Body of pancreas (tissue), 4 donors: ENCODE results near the gene PAK4. TPM values are rescaled to one million over a fixed set of nuclear protein-coding genes. Genes with fewer than 3 reads are reported as not detected.
"Not testable (repeated sequence)": the region's sequence is repeated elsewhere in the genome, so short reads cannot be mapped to it uniquely, and the experiment has no call there.

Source experiments
- ATAC-seq: fragments of 150-250 bp; one replicate; pipeline ENCODE4 v1.9.1; 2016
- DNase-seq, 4 donors: peaks; one replicate each; pipeline ENCODE4 v3.0.0-alpha.2; 2019
- H3K27ac ChIP-seq, 4 donors: fragments of 200-600 bp; sonication (generic); 1 replicate in 3 of 4; 2 replicates in 1 of 4; pipeline versions ENCODE4 v1.5.1 to v1.6.1; 2016 to 2019; ENCODE audit warnings: mild to moderate bottlenecking in 1 of 4, mixed read lengths in 1 of 4, moderate library complexity in 1 of 4
- H3K27me3 ChIP-seq, 2 donors: fragments of 200-600 bp; sonication (generic); one replicate each; pipeline ENCODE4 v1.6.0; 2016; ENCODE audit warnings: mild to moderate bottlenecking in 1 of 2
- H3K36me3 ChIP-seq, 2 donors: fragments of 200-600 bp; sonication (generic); replicated peaks in 1 of 2; 2 replicates each; pipeline ENCODE4 v1.5.1; 2016; ENCODE audit warnings: low read depth in 2 of 2; ENCODE audit not compliant: insufficient read depth in 1 of 2
- H3K4me1 ChIP-seq: fragments of 200-600 bp; sonication (generic); one replicate; pipeline ENCODE4 v1.6.0; 2016
- H3K4me3 ChIP-seq, 2 donors: fragments of 200-600 bp; sonication (generic); 1 replicate in 1 of 2; 2 replicates in 1 of 2; pipeline ENCODE4 v1.5.1; 2016 to 2019
- H3K9me3 ChIP-seq, 3 donors: fragments of 200-600 bp; sonication (generic); 1 replicate in 2 of 3; 2 replicates in 1 of 3; pipeline ENCODE4 v1.5.1; 2016
- CTCF ChIP-seq, 7 experiments: fragments of 450-650 bp in 4 of 7; fragments of 200-600 bp in 3 of 7; sonication (generic) in 3 of 7; IDR thresholded peaks; one replicate each; pipeline ENCODE4 v1.5.1; 2016 to 2019; ENCODE audit warnings: antibody characterized with exemption in 7 of 7
- POLR2A ChIP-seq, 3 donors: fragments of 450-650 bp; IDR thresholded peaks; one replicate each; pipeline ENCODE4 v1.6.1; 2016; ENCODE audit warnings: antibody characterized with exemption in 3 of 3, mild to moderate bottlenecking in 2 of 3
- WGBS, 2 donors: methylation state at CpG; one replicate each; pipeline ENCODE4 v1.1.5; 2017; 5-methylcytosine and 5-hydroxymethylcytosine counted together
- intact Hi-C: fragments of 100-400 bp; cut with DNase I; formaldehyde crosslinking; loops from one replicate; pipeline ENCODE4 v1.15.1; 2023
- total RNA-seq, 2 donors: library from RNA; depleted of rRNA; stranded (reverse); fragments of >200 nt; gene quantifications; one replicate each; pipeline ENCODE4 v1.1.0, GENCODE V29; 2016

The PAK4 gene
- total RNA-seq, 2 donors from 2014 or later = 18.9 to 40.2 TPM

DNA sequence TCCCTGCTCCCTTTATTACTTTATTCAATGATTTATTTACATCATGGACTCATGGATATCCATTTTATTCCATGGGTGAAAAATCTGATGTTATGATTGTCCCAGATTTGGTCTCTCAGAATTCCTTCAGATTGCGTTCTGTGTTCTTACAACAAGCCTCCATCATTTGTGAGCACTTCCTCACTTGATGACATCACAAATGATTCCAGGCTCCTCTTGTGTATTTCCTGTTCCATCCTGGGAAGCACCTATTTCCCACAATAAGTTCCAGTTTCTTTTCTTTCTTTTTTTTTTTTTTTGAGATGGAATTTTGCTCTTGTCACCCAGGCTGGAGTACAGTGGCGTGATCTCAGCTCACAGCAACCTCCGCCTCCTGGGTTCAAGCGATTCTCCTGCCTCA lies 34.7 kb upstream of the PAK4 start:
- no peaks in the 10 kb centered on the region for H3K27me3 ChIP-seq
- no peak for ATAC-seq
- no peaks in the 10 kb centered on the region for H3K9me3 ChIP-seq
- DNase-seq = no peak
- H3K27ac ChIP-seq = no peak overlapping the region
- intact Hi-C loops = no loop called here
- WGBS, 2 donors = 83 to 86% methylated on average over 4 of the region's 4 CpGs
- no peaks in the 10 kb centered on the region for H3K36me3 ChIP-seq
- no peak overlapping the region for H3K4me3 ChIP-seq
- TF ChIP-seq CTCF (IDR thresholded peaks at IDR 0.05) (no peak), POLR2A (IDR thresholded peaks at IDR 0.05) (no peak)
- no peaks in the 10 kb centered on the region for H3K4me1 ChIP-seq

- H3K27me3 ChIP-seq, H3K4me1 ChIP-seq, H3K36me3 ChIP-seq, H3K4me3 ChIP-seq, H3K27ac ChIP-seq, intact Hi-C loops, ATAC-seq, DNase-seq, H3K9me3 ChIP-seq: not testable (repeated sequence)
- 77 to 84% methylated on average over 5 of the region's 5 CpGs for WGBS, 2 donors
These were observed 29.6 kb upstream of the PAK4 start for GRCh38 chr19:39095799-39096540.

DNA sequence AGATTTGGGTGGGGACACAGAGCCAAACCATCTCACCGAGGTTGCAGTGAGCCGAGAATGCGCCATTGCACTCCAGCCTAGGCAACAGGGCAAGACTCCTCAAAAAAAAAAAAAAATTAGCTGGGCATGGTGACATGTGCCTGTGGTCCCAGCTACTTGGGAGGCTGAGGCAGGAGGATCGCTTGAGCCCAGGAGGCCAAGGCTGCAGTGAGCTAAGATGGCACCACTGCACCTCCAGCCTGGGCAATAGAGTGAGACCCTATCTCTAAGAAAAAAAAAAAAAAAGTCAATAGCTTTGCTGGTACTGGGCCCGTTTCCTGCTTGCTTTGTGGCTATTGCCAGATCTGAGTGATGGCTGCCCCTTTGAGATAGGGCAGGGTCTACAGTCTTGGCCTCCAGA lies 28.3 kb upstream of the PAK4 start:
- no peak for TF ChIP-seq POLR2A (IDR thresholded peaks at IDR 0.05)
- no peak for TF ChIP-seq CTCF (IDR thresholded peaks at IDR 0.05)
- Histone ChIP-seq H3K9me3 (no peaks in the 10 kb centered on the region), H3K4me1 (peaks cover 4% of the 10 kb centered on the region), H3K27ac (no peak overlapping the region), H3K27me3 (no peaks in the 10 kb centered on the region), H3K36me3 (no peaks in the 10 kb centered on the region), H3K4me3 (no peak overlapping the region)
- ATAC-seq = no peak
- WGBS, 2 donors = 29 to 76% methylated on average over 4 to 5 of the region's 5 CpGs
- intact Hi-C loops = no loop called here
- DNase-seq = no peak

GRCh38 chr19:39097721-39098120 lies 27.9 kb upstream of the PAK4 start:
- 39 to 58% methylated on average over 2 of the region's 2 CpGs for WGBS, 2 donors
- H3K4me1 ChIP-seq = peaks cover 4% of the 10 kb centered on the region
- no peaks in the 10 kb centered on the region for H3K36me3 ChIP-seq
- no peak for ATAC-seq
- TF ChIP-seq CTCF (IDR thresholded peaks at IDR 0.05) (no peak), POLR2A (IDR thresholded peaks at IDR 0.05) (no peak)
- intact Hi-C loops = no loop called here
- no peak overlapping the region for H3K27ac ChIP-seq
- no peaks in the 10 kb centered on the region for H3K9me3 ChIP-seq
- no peak for DNase-seq
- no peak overlapping the region for H3K4me3 ChIP-seq
- H3K27me3 ChIP-seq = no peaks in the 10 kb centered on the region

- no peak overlapping the region for H3K4me3 ChIP-seq
- H3K4me1 ChIP-seq = peaks cover 4% of the 10 kb centered on the region
- intact Hi-C loops = no loop called here
- no peaks in the 10 kb centered on the region for H3K36me3 ChIP-seq
- ATAC-seq (no peak), DNase-seq (no peak)
- H3K9me3 ChIP-seq = no peaks in the 10 kb centered on the region
- no peaks in the 10 kb centered on the region for H3K27me3 ChIP-seq
- no peak overlapping the region for H3K27ac ChIP-seq
- TF ChIP-seq POLR2A (IDR thresholded peaks at IDR 0.05) (no peak), CTCF (IDR thresholded peaks at IDR 0.05) (no peak)
- WGBS, 2 donors = 15 to 22% methylated on average over 13 to 45 of the region's 53 CpGs
These were observed 27.0 kb upstream of the PAK4 start for GRCh38 chr19:39098365-39099269.
